Peyer's patch (tissue), 4 donors: ENCODE measurements around the gene CDH8.

ENCODE experiments used
- POLR2A ChIP-seq, 2 donors: fragments of 450-650 bp; IDR thresholded peaks; one replicate each; pipeline ENCODE4 v1.5.1; 2017; ENCODE audit warnings: antibody characterized with exemption in 2 of 2, mild to moderate bottlenecking in 2 of 2, moderate library complexity in 2 of 2
- TF ChIP-seq, protein P1 (sequence below), 6 experiments: fragments of 450-650 bp in 4 of 6; fragments of 200-600 bp in 2 of 6; sonication (generic) in 1 of 6; IDR thresholded peaks; one replicate each; pipeline ENCODE4 v1.5.1; 2017 to 2019; ENCODE audit warnings: antibody characterized with exemption in 6 of 6, mild to moderate bottlenecking in 3 of 6, moderate library complexity in 1 of 6

DNA sequence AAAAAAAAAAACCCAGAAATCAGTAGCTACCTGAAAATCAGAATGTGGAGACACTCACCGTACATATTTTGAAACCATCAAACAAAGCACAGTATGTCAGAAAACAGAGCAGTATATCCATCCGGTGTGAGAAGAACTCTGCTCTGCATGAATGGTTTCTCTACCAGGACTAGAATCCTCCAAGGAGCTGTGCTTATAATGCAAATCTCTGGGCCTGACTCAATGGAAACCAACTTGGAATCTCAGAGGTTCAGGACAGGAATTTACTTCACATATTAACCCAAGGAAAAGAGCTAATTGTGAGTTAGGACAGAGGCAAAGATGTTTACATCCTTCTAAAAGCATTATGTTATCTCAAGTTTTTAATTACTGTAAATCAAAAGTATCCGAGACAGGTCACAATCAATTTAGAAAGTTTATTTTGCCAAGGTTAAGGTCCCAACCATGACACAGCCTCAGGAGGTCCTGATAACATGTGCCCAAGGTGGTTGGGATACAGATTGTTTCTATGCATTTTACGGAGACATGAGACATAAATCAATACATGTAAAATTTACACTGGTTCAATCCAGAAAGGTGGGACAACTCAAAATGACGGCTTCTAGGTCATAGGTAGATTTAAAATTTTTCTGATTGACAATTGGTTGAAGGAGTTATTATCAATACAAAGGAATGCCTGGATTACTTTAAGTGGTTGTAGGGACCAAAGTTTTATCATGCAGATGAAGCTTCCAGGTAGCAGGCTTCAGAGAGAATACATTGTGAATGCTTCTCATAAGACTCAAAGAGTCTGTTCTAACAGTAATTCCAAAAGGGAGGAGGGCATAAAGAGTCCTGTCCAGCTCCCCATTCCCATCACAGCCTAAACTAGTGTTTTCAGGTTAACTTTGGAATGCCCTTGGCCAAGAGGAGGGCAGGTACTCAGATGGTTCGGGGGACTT lies 164.1 kb downstream of the CDH8 start:
- TF ChIP-seq, protein P1, sequence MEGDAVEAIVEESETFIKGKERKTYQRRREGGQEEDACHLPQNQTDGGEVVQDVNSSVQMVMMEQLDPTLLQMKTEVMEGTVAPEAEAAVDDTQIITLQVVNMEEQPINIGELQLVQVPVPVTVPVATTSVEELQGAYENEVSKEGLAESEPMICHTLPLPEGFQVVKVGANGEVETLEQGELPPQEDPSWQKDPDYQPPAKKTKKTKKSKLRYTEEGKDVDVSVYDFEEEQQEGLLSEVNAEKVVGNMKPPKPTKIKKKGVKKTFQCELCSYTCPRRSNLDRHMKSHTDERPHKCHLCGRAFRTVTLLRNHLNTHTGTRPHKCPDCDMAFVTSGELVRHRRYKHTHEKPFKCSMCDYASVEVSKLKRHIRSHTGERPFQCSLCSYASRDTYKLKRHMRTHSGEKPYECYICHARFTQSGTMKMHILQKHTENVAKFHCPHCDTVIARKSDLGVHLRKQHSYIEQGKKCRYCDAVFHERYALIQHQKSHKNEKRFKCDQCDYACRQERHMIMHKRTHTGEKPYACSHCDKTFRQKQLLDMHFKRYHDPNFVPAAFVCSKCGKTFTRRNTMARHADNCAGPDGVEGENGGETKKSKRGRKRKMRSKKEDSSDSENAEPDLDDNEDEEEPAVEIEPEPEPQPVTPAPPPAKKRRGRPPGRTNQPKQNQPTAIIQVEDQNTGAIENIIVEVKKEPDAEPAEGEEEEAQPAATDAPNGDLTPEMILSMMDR (IDR thresholded peaks at IDR 0.05), result no peak
- no peak for TF ChIP-seq POLR2A (IDR thresholded peaks at IDR 0.05)
